Sciatic nerve (tissue), 2 donors: ENCODE measurements around the gene GRM5. TPM values are rescaled to one million over a fixed set of nuclear protein-coding genes. Genes with fewer than 3 reads are reported as not detected.
"Not testable (repeated sequence)": the region's sequence is repeated elsewhere in the genome, so short reads cannot be mapped to it uniquely, and the experiment has no call there.

Experiments
- ATAC-seq: fragments of 200-7000 bp; cut with Tn5 transposase; one replicate; pipeline ENCODE4 v1.9.1; 2020; ENCODE audit warnings: mild to moderate bottlenecking, moderate library complexity
- DNase-seq: peaks from one replicate; pipeline ENCODE4 v3.0.0-alpha.2; 2020; ENCODE audit warnings: low spot score
- intact Hi-C: fragments of 100-400 bp; cut with DNase I; formaldehyde crosslinking; loops from one replicate; pipeline ENCODE4 v1.14.2; 2022
- total RNA-seq: library from RNA; stranded (reverse); fragmentation: NEBNext Ultra II Directional; extraction: Animal tissue kit (Norgen Biotek cat#: 25700); gene quantifications from one replicate; pipeline ENCODE4 v1.2.1, GENCODE V29; 2021
- donor health status: DM: no; HTN: no; CAD: no.
- donor health status: DM: no; HTN: no; CAD: no.

The GRM5 gene
- total RNA-seq: 0.13 TPM

DNA sequence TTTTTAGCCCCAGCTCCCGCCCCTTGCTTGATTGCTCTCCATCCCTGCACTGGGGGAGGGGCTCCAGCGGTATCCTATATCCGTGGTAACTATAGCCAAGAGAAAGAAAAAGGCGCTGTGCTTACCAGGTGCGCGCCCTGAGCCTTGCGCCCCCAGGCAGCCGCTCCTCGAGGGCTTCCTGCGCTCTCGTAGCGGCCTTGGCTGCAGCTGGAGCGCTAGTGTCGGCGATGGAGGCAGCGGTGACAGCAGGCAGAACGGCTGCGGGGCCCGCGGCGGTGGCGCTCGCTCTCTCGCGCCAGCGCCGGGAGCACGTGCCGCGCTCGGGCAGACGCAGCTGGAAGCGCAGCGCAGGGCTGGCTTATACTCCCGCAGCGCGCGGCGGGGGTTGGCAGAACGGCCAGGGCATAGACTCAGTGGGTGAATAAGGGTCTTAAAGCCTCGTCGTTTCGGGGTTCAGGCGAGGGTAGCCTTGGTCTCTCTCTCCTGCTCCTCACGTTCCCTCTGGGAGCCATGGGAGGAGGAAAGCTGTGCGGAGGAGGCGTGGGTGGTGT, at the start of gene GRM5:
Gene GRM5 (minus strand): TSS at position 332 of the 551 bp plus-strand sequence. CDS start 18,110 bp downstream, outside the sequence.
- ATAC-seq, intact Hi-C loops, DNase-seq: not testable (repeated sequence)

DNA sequence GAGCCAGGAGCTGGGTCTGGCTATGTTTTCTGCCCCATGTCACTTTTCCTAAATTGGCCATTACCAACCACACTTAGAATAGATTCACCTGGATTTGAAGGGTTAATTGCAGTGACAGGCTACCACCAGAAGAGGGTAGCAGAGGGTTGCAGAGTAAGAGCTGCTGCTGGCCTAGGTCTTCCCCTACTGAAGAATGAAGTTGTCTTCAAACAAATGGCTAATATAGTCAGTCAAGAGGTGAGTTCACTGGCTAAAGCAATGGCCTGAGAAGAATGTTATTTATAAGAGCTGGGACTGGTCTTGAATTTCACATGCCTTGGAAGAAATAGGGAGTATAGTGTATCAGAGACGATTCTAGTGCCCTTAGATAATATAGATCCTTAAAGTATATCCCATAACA, 32.2 kb upstream of the GRM5 start:
- peak; percentile 74 for ATAC-seq
- intact Hi-C loops, DNase-seq: not testable (repeated sequence)

DNA sequence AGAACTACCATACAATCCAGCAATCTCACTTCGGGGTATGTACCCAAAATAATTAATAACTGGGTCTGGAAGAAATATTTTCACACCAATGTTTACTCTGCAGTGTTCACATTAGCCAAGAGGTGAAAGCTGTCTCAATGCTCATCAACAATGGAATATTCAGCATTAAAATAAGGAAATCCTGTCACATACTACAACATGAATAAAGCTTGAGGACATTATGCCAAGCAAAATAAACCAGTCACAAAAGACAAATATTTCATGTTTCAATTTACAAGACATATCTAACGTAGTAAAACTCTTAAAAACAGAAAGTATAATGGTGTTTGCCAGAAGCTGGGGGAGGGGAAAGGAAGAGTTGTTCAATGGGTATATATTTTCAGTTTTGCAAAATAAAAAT, 28.0 kb upstream of the GRM5 start:
- intact Hi-C loops, ATAC-seq, DNase-seq: not testable (repeated sequence)

DNA sequence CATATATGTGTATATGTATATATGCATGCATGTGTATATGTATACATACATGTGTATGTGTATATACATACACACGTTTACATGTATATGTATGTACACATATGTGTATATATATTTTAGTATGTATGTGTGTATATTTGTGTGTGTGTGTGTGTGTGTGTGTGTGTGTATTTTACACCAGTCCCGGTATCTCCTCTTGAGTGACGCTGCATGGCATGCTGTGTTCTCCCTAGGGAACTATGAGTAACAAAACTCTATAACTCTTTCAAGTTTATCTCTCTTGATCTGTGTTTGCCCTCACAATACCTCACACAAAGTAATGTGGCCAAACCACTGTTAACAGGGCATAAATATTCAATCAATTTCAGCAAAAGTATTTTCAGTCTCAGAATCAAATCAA, 19.2 kb upstream of the GRM5 start:
- ATAC-seq, intact Hi-C loops: not testable (repeated sequence)

DNA sequence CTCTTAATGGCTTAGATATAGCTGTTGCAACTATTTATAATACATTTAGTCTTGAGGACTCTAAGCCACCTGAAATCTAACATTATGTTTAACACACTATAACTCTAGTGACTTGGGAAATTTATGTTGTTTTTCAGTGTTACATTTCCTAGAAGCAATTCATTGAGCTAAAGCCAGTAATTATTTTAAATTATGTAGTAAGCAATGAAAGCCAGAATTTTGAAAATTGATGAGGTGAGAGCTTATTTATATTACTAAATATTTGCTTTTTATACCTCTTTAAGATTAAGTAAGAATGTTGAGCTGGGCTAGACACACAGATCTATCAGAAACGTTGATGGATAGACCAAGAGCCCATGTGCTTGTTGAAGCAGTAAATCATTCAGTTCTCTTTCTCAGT, 5.1 kb upstream of the GRM5 start:
- DNase-seq, intact Hi-C loops, ATAC-seq: not testable (repeated sequence)

More for the DNA sequence above, 19.2 kb upstream of the GRM5 start:
- DNase-seq: not testable (repeated sequence)

DNA sequence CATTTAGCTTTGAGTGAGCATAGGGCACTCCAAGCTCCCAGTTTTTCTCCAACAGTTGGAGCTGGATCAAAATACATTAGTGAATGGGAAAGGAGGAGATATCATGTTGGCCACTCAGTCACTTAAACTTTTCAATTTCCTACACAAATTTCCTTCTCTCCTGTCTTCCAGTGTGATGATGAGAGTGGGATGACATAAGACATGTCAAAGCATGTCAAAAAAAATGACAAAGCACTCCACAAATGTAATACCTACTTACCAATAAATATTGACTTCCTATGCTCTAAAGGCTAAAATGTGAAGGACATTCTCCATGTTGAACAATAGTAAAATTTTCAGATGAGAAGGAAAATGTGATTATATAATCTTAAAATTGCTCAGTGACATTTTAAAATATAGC, 1.5 kb upstream of the GRM5 start:
- no peak for ATAC-seq
- no peak for DNase-seq
- intact Hi-C loops: no loop called here

DNA sequence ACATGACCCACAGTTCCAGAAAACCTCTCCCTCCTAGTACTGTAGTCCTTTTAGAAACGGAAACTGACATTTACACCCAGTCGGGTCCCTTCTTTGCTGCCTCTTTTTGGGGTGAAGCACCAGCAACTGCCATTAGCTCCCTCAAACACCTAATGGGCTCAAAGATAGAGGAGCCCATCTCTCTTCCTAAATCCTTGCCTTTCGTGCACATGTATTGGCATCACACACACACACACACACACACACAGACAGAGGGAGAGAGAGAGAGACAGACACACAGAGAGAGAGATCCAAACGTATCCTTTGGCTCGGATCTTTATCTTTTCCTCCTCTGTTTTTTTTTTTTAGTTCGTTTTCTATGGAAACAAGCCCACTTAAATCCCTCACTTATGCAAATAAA, 716 bp downstream of the GRM5 start:
- intact Hi-C loops: no loop called here
- ATAC-seq (no peak), DNase-seq (no peak)

DNA sequence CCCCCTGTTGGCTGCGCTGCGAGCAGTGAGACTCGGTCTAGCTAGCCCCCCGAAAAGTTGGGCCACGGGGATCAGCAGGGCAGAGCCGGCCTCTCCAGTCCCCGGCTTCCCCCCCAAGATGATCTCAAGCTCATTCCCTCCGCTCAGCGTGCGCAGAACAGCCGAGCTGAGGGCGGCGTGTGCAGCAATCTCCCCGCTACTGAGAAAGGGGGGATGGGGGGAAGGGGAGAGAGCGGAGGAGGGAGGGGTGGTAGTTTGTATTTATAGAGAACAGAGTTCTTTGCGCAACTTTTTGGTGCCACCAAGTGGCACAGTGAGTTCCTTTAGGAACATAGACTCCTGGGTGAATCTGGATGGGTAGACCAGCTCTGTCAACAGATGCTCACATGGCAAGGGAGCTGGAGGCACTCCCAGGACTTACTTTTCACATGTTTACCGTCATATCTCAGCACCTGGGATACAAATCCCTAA, 2.3 kb downstream of the GRM5 start:
- intact Hi-C loops, DNase-seq, ATAC-seq: not testable (repeated sequence)

DNA sequence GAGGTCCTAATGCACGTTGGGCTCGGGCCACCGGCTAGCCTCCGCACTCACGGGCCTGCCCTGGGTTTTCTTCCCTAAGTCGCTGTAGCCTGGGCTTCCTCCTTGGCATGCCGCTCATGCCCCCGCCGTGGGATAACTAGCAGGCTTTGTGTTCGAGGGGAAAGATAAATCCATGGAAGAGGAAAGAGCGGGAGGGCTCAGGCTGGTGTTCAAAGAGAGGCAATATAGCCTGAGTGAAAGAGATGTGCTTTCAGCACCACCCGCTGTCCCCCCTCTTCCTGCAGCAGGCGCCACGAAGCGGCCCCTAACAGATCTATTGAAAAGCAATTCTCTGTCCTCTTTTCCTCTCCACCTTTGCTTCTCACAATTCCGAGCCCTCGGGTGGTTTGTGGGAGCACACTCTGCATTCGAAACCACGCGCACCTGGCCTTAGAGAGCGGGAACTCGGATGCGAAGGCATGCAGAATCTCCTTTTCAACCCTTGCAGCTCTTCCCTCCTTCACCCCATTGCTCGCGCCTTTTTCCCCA, 2.9 kb downstream of the GRM5 start:
- DNase-seq, ATAC-seq, intact Hi-C loops: not testable (repeated sequence)

DNA sequence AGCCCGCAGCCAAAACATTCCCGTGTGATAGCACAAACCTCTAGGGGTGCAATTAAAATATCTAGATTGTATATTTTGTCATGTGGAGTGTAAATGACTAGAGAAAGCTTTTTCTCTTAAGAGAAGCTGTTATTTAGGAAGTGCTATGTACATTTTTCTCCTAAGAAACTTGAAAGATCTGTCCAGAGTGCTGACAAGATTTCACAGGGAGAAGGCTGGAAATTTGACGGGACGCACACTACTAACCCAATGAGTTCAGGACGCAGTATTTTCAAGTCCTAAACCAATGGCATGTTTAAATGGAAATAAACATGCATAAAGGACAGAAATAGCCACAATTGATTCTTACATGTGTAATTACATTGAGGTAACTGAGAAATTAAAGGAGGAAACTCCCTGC, 3.9 kb downstream of the GRM5 start:
- DNase-seq, intact Hi-C loops, ATAC-seq: not testable (repeated sequence)

DNA sequence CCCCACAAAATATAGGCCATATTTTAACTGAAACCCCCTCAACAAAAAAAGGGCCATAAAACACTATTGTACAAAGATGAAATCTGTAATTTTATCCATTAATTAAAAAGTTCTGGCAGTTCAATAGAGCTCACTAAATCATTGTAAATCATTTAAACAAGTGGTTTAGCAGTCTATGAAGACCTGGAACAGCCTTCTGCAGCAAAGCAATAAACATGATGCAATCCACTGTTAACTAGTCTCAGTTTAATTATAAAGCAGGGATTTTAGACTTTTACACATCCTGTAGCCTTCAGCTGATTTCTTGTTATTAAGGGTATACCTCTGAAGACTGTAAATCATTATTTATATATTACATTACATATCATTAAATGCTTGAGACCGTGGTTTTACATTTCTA, 8.4 kb downstream of the GRM5 start:
- ATAC-seq, intact Hi-C loops, DNase-seq: not testable (repeated sequence)

DNA sequence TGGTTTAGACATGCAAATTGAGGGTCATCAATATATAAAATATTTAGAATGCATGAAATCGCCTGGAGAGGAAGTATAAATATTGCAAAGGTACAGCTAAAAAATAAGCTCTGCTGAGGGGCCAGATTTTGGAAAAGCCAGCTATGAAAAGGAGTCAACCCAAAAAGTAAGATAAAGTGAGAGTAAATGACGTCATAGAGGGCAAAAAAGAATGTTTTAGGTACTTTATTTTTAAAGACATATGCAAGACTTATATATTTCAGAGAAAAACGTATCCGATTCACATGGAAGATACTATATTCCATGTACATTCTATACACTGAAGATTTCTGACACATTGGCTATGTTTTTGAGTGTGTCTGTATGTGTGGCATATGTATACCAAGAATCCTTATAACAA, 13.6 kb downstream of the GRM5 start:
- ATAC-seq (no peak), DNase-seq (no peak)
- intact Hi-C loops: no loop called here

DNA sequence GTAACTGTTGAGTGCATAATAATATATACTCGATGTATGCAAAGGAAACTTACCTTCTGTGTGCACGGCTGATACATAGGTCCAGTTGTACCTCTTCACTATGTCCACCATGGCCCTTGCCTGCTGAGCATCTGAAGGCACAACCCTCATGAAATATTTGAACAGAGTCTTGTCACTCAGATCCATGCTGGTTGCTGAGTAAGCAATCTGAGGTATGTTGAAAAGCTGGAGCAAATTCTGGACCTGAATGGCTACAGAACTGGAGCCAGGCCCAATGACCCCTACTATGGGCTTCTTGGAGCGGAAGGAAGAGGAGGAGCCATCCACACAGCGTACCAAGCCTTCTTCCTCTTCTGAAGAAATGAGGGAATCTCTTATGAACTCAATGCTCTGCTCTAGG, 18.6 kb downstream of the GRM5 start:
- ATAC-seq, intact Hi-C loops, DNase-seq: not testable (repeated sequence)

DNA sequence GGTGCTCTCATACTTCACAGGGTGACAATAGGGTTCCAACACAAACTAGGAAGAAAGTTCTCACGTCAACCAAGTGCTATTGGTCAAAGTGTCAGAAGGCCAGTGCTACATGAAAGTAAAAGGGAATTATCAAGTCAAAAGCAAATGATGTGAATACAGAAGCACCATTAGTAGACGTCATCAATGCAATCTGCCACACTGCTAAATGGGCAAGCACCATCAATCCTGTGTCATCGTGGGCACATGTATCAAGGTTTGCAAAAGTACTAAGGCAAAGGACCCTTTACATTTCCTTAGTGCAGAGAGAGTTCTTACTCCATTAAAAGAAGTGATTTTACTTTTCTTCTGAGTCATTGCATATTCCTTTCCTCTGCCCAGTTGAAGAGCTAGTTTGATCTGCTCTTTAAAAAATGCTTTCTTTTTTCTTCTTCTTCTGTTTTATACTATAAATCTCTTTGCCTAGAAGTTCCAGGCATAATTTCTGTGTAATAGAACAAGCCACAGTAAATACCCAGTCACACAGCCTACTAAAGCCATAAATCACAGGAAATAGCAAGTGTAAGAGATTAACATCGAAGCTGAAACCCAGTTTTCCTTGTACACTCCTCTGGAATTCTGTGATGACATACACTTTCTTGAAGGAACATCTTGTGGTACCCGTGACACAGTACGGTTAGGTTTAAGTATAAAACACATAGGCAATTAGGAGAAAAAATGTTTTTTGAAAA, 21.8 kb downstream of the GRM5 start:
- intact Hi-C loops, DNase-seq, ATAC-seq: not testable (repeated sequence)

DNA sequence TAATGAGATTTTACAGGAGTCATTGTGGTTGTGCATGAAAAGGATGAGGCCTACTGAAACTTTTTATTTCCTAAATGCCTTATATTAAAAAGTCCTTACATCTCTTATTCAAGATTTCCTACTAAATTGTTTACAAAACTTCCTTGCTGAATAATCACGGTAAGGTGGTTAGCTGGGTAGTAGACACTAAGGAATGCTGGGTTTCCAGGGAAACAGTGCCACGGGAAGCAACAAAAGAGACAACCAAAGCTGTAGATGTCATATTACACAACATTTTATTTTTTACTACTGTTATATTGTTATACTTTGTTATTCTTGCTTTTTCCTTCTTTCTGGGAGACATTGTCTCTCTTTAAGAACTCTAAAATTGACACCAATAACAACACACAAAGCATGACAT, 36.1 kb downstream of the GRM5 start:
- ATAC-seq, intact Hi-C loops, DNase-seq: not testable (repeated sequence)

DNA sequence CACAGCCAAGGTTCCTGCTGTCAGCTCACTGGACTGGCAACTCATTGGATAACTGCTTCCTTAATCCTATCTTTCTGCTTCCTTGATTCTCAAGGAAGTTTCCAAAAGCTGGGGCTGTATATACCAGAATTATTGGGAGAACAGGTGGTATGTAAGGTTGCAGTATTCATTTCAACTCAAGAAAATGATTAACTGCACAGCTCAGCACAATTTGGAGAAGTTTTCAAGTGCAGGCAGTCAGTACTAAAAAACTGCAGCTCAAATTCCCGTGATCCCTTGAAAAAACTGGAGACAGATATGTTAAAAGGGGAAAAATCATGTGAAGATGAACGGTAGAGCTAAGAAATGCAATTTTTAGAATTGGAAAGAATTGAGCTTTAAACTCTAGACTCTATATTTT, 44.4 kb downstream of the GRM5 start:
- DNase-seq (no peak), ATAC-seq (no peak)
- intact Hi-C loops: no loop called here

DNA sequence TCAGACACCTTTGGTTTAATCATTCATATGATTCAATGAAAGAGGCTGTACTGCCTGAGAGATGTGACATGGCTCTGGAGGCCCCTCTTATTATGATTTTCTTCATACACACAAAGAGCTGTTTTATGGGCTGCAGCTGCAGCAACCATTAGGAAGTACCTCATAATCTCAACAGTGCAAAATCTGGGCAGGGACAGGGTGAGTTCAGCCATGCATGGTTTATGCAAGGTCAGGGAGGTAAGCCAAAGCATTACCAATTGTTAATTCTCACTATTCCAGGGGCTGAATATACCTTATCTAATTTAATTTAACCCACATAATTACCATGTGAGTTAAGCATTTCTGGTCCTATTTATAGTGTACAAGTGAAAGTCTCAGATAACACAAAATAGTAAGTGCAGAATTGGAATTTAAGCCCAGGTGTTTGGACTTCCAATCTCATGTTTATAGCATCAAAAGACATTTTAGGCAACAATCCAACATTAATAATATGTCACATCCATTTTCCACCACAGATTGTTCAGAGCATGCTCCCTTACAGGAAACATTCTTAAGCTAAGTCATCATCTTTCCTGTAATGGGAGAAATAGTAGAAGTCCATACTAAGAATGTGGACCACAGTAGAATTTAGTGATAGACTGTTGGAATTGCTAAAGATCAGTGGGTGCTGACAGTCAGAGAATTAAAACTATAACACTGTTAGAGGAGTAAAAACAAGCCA, 45.8 kb downstream of the GRM5 start:
- ATAC-seq, DNase-seq, intact Hi-C loops: not testable (repeated sequence)

DNA sequence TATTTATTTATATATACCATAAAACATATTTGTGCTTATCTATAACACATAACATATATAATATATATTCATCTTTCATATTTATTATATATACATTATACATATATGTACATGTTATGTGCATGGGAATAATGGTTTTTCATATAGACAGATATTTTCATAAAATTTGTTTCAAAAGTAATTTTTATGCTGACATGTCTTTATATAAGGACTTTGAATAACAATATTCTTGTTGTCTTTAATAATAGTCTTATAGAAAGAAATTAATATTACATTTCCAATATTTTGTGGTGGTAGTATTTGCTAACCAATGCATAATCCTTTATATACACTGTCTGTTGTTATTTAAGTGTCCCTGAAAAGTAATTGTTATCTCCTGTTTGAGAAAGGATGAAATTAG, 49.6 kb downstream of the GRM5 start:
- intact Hi-C loops: no loop called here
- DNase-seq: no peak
- no peak for ATAC-seq

DNA sequence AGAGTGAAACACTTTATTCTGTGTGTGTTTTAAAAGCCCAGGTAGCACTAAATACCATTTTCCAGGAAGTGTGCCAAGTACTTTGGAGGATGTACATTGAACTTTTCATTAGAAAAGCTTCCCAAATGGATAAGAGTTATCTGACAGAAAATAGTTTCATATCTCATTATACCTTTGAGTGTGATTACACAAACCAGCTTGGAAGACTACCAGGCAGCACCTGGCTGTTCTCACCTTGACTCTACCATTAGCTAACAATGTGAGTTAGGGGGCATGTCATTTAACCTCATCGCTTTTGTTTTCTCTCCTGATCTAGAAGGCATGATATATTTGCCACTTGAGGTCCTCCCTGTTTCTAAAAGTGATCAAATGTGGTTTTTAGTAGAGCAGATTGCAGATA, 50.2 kb downstream of the GRM5 start:
- intact Hi-C loops: no loop called here
- DNase-seq (no peak), ATAC-seq (no peak)
